GM19023 (cell line): Measurements from ENCODE around the gene GAS2L2.
"Not testable (repeated sequence)": the region's sequence is repeated elsewhere in the genome, so short reads cannot be mapped to it uniquely, and the experiment has no call there.

Source experiments
- ATAC-seq: cut with Tn5 transposase; IDR thresholded peaks from one replicate; pipeline ENCODE4 v1.9.1; 2021; ENCODE audit warnings: mild to moderate bottlenecking, moderate library complexity; ENCODE audit not compliant: unreplicated experiment

The GAS2L2 gene

GRCh38 chr17:35730400-35731005 lies 22.5 kb downstream of the GAS2L2 start:
- no peak for ATAC-seq

- no peak for ATAC-seq
Measured at GRCh38 chr17:35729405-35729833, 23.6 kb downstream of the GAS2L2 start.

DNA sequence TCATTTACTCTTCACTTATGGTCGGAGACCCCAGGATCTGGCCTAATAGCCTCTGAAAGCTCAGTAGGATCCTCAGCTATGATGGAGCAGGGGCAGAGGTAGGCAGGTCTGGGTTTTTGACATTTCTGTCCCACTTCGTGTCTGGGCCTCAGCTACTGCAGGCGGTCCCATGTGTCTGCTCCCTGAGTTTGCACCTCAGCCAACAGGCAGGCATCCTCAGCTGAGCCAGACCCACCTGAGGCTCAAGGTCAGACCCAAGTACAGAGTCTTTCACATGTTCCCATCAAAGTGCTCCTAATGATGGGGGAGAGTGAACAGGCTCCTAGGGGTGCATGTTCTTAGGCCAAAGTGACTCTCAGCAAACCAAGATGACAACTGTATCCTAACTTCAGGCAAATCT lies 24.5 kb downstream of the GAS2L2 start:
- ATAC-seq: no peak

DNA sequence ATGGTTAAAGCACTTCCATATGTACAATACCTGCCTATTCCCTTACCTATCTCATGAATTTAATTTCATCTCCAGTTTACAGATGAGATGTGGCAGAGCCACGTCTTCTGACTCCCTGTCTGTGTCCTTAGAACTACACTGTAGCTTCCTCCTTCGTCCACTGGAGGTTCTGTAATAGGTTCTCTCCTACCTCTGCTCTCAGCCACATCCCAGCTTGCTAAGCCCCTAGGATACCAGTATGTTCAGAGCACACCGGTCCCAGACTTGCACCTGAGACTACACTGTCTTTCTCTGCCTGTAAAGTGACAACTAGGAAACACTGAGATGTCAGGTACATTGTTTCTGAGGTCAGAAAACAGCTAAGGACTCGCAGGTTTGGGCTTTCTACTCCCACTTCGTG lies 25.4 kb downstream of the GAS2L2 start:
- no peak for ATAC-seq

DNA sequence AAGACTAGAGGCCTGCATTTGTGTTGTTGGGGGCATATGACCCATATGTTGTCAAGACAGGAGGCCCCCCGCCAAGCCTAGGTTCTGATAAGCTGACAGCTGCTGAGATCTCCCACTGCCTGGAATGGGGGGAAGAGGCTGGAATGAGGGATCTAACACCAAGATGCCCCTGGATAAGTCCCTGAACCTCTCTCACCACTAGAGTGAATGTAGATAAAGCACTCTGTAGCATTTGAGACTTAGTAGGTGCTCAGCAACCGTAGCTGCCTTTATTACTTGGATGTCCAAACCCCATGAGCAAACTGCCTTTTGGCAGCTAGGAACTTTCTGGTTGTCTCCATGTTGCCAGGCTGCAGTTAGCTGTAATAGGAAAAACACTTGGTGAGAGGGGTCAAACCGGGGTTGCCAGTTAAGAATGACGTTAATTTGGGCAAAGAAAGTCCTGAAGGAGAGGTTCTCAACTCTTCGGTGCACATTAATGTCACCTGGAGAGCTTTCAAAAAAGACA lies 26.0 kb downstream of the GAS2L2 start:
- ATAC-seq: no peak

GRCh38 chr17:35726127-35726952 lies 26.7 kb downstream of the GAS2L2 start:
- ATAC-seq: no peak

- ATAC-seq: no peak
Measured at GRCh38 chr17:35725802-35726126, 27.3 kb downstream of the GAS2L2 start.

DNA sequence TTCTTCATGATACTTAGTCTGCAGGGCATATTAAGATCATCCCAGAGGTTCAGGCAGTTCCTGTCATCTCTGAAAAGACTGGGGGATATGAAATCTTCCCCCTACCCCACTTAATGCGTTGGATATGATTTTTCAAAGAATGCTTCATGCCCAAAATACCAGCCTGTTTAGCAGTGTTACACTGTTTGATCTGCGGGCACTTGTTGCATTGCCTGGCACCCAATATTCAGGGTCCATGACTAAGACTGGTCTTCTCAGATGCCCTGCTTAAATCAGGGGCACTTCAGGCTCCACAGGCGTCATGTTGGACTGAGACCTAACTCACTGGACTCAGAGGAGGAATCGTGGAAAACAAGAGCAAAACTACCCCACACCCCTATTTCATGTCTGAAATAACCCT lies 28.0 kb downstream of the GAS2L2 start:
- no peak for ATAC-seq

DNA sequence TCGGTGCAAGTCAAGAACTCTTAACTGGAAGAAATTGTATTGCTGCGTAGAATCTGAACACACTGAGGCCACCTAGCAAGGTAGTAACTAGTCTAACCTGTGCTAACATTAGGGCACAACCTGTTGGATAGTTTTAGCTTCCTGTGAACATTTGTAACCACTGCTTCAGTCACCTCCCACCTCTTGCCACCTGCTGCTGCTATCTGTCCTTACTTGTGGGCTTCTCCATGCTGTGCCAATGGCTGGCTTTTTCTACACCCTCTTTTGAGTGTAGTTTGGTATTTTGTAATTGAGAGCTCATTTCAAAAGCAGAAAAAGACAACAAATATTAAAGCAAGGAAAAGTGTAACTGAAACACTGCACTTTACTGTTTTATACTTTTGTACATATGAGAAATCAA lies 29.3 kb downstream of the GAS2L2 start:
- no peak for ATAC-seq

DNA sequence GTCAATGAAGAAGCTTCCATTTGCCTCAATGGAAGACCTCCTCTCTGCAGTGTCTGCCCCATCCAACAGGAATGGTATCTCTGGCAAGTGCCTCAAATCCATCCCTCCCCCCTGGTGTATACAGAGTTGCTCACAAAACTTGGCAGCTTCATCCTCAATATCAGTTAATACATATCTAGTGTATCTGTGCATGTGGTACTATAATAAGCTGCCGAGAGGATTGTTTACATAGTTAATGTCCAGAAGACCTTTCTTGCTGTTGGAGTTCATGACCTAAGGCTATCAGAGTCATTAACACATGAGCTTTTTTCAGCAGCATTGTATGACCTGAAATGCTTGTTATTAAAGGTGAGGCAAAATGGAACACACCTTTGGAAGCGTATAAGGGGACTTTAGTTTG lies 35.6 kb downstream of the GAS2L2 start:
- ATAC-seq: no peak

GRCh38 chr17:35716897-35717465 lies 36.1 kb downstream of the GAS2L2 start:
- ATAC-seq: no peak

DNA sequence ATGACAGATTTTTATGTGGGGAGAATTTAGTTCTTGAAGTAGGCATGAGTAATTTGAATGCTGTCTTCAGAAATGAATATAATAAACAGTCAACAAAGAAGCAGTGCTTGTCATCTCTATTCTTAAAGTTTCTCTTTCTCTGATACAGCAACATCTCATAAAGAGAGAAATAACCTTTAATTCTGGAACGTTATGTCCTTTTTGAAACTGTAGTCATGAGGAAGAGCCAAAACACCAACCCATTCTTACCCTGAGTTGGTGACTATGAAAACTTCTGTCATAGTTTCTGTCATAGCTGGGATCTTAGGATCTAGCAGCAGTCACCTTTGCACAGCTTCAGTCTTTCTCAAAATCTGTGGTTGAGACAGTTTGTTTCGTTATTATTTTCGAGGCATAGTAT lies 36.9 kb downstream of the GAS2L2 start:
- no peak for ATAC-seq

DNA sequence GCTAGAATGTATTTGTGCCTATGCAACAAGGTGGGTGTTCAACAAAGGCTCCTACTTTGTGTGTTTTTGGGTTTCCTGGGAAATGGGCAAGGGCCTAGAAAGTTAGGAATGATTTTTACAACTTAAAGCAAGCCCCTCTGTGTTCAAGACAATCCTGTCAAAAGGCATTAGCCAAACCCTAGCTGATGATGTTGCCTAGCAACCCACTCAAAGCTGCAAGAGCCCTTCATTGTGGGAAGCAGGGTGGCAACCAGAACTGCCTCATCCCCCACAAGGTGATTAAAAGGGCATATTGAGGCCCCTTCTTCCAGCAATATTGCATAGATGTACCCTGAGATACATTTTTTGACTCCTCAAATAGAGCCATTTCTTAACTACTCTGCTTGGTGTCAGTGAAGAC lies 37.6 kb downstream of the GAS2L2 start:
- ATAC-seq: no peak

DNA sequence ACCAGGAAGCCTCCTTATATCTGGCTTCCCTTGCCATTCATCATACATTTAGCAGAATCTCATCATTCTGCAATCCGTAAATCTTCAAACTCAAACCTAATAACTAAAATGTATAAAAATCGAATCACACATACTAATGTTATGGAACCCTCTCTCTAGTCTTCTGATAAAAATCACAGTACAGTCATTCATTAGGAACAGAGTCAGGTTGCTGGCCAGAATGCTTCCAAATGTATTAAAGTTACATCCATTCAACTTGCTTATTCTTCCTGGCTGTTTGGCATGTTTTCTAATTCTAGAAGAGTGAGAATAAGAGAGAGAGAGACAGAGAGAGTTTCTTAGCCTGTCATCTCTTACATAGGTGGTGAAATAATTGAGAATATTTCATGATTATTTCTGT lies 38.1 kb downstream of the GAS2L2 start:
- ATAC-seq: no peak

DNA sequence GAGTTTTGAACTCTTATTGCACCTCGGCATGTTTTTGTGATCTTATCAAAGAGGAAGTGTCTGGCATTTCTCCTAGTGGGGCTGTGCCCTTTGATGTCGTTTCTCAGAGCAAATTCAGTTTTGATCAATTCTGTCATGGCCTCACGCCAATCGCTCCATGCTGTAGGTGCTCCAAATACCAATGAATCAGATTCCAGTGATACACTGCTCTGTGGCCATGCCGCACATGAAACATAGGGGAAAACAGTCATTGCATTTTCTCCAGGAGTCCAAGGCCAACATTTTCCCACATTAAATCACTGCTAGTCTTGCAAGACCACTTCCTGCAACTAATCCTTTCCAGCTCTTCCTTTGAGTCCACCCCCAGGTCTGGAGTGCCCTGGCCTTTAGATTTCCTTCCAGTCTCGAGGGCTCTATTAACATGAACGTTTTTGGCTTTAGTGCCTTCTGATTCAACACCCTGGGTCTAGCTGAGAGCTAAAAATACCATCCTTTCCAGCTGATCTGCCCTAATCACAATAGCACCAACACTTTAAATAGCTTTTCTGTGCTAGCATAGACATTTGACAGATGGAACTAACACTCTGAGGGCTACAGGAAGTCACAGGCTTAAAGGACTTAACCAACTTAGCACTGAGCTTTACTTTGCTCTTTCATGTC lies 39.8 kb downstream of the GAS2L2 start:
- no peak for ATAC-seq

DNA sequence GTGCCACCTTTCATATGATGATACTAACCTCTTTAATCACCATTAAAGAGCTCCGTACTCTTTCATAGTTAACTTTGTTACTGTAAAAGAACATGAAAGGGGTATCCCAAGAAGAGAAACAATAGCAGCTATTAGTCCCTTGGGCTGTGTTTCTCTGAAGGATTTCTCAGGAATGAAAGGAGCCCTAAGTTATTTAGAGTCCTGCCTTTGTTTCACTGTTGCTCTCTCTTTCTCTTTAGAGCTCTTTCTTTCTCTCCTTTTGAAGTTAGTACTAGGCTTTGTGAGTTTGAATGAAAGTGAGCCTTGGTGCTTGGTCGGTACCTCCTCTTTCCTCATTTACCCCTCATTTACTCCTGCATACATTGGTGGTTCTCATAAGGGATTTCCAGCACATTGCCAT lies 42.1 kb downstream of the GAS2L2 start:
- no peak for ATAC-seq

DNA sequence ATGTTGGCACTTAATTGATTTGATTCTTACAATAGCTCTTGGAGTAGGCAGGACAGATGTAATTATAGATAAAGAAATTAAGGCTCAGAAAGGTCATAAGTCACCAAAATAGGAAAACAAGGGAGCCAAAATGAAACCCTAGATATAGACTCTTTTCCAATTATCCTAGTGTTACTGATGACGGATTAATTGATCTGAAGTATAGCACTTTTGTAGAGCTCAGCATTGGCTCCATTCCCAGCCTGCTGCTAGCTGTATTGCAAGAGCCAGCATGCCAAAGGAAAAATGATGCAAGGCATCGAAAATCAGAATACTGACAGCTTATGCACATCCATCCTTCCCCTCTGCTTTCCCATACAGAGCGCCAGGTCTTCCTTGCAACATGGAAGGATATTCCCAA lies 43.2 kb downstream of the GAS2L2 start:
- no peak for ATAC-seq

DNA sequence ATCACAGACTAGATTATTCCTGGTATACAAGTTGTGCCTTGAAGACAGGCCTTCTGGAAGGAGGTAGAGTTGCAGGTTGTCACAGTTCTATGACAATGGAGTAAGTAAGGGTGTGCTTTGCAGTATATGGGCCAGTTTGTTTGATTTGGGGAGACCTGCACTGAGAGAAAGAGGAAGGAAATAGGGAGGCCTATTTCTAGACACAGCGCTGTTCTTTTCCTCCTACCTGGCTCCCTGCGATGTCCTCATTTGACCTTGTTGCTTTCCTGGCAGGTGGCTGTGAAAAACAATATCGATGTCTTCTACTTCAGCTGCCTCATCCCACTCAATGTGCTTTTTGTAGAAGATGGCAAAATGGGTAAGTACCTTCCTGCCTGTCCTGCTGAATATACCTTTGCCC lies 44.1 kb downstream of the GAS2L2 start:
- no peak for ATAC-seq

- no peak for ATAC-seq
Measured at GRCh38 chr17:35708149-35708548, 44.9 kb downstream of the GAS2L2 start.

DNA sequence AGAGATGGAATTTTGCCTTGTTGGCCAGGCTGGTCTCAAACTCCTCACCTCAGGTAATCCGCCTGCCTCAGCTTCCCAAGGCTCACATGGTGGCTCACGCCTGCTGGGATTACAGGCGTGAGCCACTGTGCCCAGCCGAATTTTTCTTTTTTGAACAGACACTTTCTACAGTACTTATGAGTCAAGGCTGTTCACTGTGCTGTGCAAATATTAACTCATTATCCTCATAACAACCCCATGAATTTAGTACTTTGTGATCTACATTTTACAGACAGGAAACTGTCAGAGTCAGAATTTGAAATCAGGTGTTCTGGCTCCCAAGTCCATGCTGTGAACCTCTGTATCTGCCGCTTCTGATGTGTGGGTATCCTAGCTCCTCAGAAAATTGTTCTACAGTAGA lies 47.3 kb downstream of the GAS2L2 start:
- ATAC-seq: no peak

GRCh38 chr17:35705230-35705629 lies 47.8 kb downstream of the GAS2L2 start:
- ATAC-seq: no peak

DNA sequence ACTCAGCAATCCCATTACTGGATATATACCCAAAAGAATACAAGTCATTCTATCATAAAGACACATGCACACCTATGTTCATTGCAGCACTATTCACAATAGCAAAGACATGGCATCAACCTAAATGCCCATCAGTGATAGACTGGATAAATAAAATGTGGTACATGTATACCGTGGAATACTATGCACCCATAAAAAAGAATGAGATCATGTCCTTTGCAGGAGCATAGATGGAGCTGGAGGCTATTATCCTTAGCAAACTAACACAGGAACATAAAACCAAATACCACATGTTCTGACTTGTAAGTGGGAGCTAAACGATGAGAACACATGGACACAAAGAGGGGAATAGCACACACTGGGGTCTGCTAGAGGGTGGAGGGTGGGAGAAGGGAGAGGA lies 49.7 kb downstream of the GAS2L2 start:
- not testable (repeated sequence) for ATAC-seq
